ENCODE results near the gene CERT1. TPM values are rescaled to one million over a fixed set of nuclear protein-coding genes. Genes with fewer than 3 reads are reported as not detected.

The CERT1 gene
- polyA plus RNA-seq, 1 of the 3 experiments (the other 2 are of a cell fraction): 4.5 TPM

- H2AFZ ChIP-seq (ENCODE audit: low read depth): no peak overlapping the region
- H3K4me2 ChIP-seq: no peak overlapping the region
- no peak overlapping the region for H3K27ac ChIP-seq (ENCODE audit: low read depth in 2 of 2, low read length in 1 of 2)
- H3K4me1 ChIP-seq (ENCODE audit: control insufficient read depth in 1 of 2, insufficient read depth in 2 of 2, low read depth in 1 of 2, low read length in 1 of 2): peaks cover 0 to 14% of the 10 kb centered on the region in 2 experiments; a peak in 3 of 4 replicates
- peaks cover 6% of the 10 kb centered on the region for H3F3A ChIP-seq (replicated peaks; ENCODE audit: insufficient read depth)
- no peaks in the 10 kb centered on the region for H3K27me3 ChIP-seq (ENCODE audit: insufficient read depth)
- peaks cover 70% of the 10 kb centered on the region for H3K79me2 ChIP-seq (ENCODE audit: insufficient read depth)
- no peak for DNase-seq
- 91% methylated on average over 4 of the region's 4 CpGs for WGBS (ENCODE audit: low lambda C conversion rate)
- no peak overlapping the region for H3K9ac ChIP-seq
- peaks cover 19% of the 10 kb centered on the region; the same call in 1 of the 2 replicates for H4K20me1 ChIP-seq (ENCODE audit: insufficient read depth)
- ChIA-PET CTCF (no interaction called here), POLR2A (no interaction called here)
- peaks cover 40 to 42% of the 10 kb centered on the region in 2 experiments for H3K36me3 ChIP-seq (replicated peaks in 1 of 2; ENCODE audit: control insufficient read depth in 1 of 2, insufficient read depth in 2 of 2, low read length in 1 of 2)
- no peak overlapping the region for H3K4me3 ChIP-seq (ENCODE audit: low read depth in 2 of 2, low read length in 1 of 2)
- TF ChIP-seq JUND (IDR thresholded peaks at IDR 0.05): 0 out of 2 replicates have a peak, but pooled peaks have one; percentile 8
- no peak for TF ChIP-seq RXRA (IDR thresholded peaks at IDR 0.05; ENCODE audit: borderline replicate concordance, low read depth)
- no peaks in the 10 kb centered on the region for H3K9me3 ChIP-seq
- no peaks in the 10 kb centered on the region for H3K9me2 ChIP-seq
Measured at GRCh38 chr5:75342836-75343235, 168.6 kb downstream of the CERT1 start.

- TF ChIP-seq FOXM1 (IDR thresholded peaks at IDR 0.05; ENCODE audit: low read depth): no peak
- TF ChIP-seq GATA2 (CRISPR knock-in tag; IDR thresholded peaks at IDR 0.05): no peak
- TF ChIP-seq ELF1 (IDR thresholded peaks at IDR 0.05): no peak
- no peak for TF ChIP-seq REST (IDR thresholded peaks at IDR 0.05; ENCODE audit: low read depth, low read length)
- no peak for TF ChIP-seq SMC3 (IDR thresholded peaks at IDR 0.05; ENCODE audit: low read depth, low read length)
- no peak for TF ChIP-seq EZH2phosphoT487 (IDR thresholded peaks at IDR 0.05; ENCODE audit: borderline replicate concordance, low read depth)
- no peak for TF ChIP-seq IRF3 (IDR thresholded peaks at IDR 0.05; ENCODE audit: low read depth, low read length)
- no peak for TF ChIP-seq CHD2 (IDR thresholded peaks at IDR 0.05; ENCODE audit: low read length, partially characterized antibody)
- no peak for TF ChIP-seq MEF2A (IDR thresholded peaks at IDR 0.05; ENCODE audit: borderline replicate concordance, low read depth)
- TF ChIP-seq YY1 (IDR thresholded peaks at IDR 0.05; ENCODE audit: low read depth): no peak
- TF ChIP-seq USF1 (IDR thresholded peaks at IDR 0.05; ENCODE audit: borderline replicate concordance, low read depth): no peak
- no peak for TF ChIP-seq ZBTB33 (IDR thresholded peaks at IDR 0.05; ENCODE audit: borderline replicate concordance, low read depth)
- no peak for TF ChIP-seq MAX (IDR thresholded peaks at IDR 0.05; ENCODE audit: low read depth)
- H3K4me2 ChIP-seq: no peak overlapping the region
- DNase-seq: no peak
- peaks cover 77% of the 10 kb centered on the region for H3K79me2 ChIP-seq (ENCODE audit: insufficient read depth)
- WGBS (ENCODE audit: low lambda C conversion rate): 90% methylated on average over 1 of the region's 1 CpG
- H3K9ac ChIP-seq: no peak overlapping the region
- peaks cover 19% of the 10 kb centered on the region; the same call in 1 of the 2 replicates for H4K20me1 ChIP-seq (ENCODE audit: insufficient read depth)
- H2AFZ ChIP-seq (ENCODE audit: low read depth): no peak overlapping the region
- no peaks in the 10 kb centered on the region for H3K9me2 ChIP-seq
- H3K9me3 ChIP-seq: no peaks in the 10 kb centered on the region
- H3K4me1 ChIP-seq (ENCODE audit: control insufficient read depth in 1 of 2, insufficient read depth in 2 of 2, low read depth in 1 of 2, low read length in 1 of 2): peaks cover 0 to 14% of the 10 kb centered on the region in 2 experiments; a peak in 3 of 4 replicates
- CTCF ChIA-PET: interaction anchor here (1.0 to 1.3 kb wide), 2 partner anchors 12 to 13 kb away, joined by 4 read pairs; no protein-coding TSS in a partner anchor
- peaks cover 31 to 33% of the 10 kb centered on the region in 2 experiments for H3K36me3 ChIP-seq (replicated peaks in 1 of 2; ENCODE audit: control insufficient read depth in 1 of 2, insufficient read depth in 2 of 2, low read length in 1 of 2)
- H3F3A ChIP-seq (replicated peaks; ENCODE audit: insufficient read depth): no peaks in the 10 kb centered on the region
- POLR2A ChIA-PET: no interaction called here
- no peak overlapping the region for H3K4me3 ChIP-seq (ENCODE audit: low read depth in 2 of 2, low read length in 1 of 2)
- H3K27me3 ChIP-seq (ENCODE audit: insufficient read depth): no peaks in the 10 kb centered on the region
- no peak overlapping the region; a peak in 1 of 4 replicates for H3K27ac ChIP-seq (ENCODE audit: low read depth in 2 of 2, low read length in 1 of 2)
Measured at GRCh38 chr5:75341934-75342333, 169.5 kb downstream of the CERT1 start.

Data from SK-N-SH (cell line).